Measurements from ENCODE around the gene OR6K2.

Gene OR6K2

DNA sequence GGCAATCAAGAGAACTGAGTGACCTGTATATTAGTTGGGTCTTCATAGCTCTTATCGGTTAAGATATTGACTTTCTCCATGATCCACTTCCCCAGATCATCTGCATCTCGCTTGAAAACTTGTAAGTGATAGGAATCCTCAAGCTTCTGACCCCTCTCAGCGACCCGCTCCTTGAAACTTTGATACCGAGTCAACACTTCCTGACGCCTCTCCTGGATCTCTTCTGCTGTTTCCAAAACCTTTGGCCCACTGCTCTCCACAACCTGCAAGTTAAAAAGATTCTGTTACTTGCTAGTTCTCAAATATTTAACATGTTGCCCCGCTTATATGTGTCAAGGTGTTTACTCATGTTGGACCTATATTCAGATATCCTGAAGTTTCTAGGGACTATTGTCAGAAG is 15.4 kb downstream of the OR6K2 start:
- no peak for DNase-seq (ENCODE audit: low read depth, low spot score)

DNA sequence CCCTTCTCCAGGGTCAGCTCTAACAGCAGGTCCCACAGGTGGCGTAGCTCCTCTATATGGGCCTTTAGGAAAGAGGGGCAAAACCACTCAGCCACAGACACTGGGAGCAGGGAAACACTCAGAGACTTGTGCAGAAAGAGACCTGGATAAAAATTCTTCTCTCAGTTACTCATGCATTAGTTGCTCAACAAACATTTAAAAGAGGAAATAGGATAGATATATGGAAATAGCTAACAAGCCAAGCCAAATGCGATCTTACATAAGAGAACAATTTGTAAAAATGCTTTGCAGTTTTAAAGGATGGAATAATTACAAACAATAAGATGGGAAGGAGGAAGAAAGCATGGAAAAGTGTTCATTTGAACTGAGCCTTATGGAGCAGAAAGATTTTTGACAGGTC is 18.8 kb downstream of the OR6K2 start:
- no peak for DNase-seq (ENCODE audit: low read depth, low spot score)

- no peak for DNase-seq (ENCODE audit: low read depth, low spot score)
Observed at GRCh38 chr1:158679289-158679688, 21.2 kb downstream of the OR6K2 start.

- DNase-seq (ENCODE audit: low read depth, low spot score), result no peak
Observed at GRCh38 chr1:158675563-158676323, 24.7 kb downstream of the OR6K2 start.

- DNase-seq (ENCODE audit: low read depth, low spot score), result no peak
Observed at GRCh38 chr1:158674302-158674701, 26.1 kb downstream of the OR6K2 start.

- DNase-seq (ENCODE audit: low read depth, low spot score), result no peak
Observed at GRCh38 chr1:158666037-158666436, 34.4 kb downstream of the OR6K2 start.

DNA sequence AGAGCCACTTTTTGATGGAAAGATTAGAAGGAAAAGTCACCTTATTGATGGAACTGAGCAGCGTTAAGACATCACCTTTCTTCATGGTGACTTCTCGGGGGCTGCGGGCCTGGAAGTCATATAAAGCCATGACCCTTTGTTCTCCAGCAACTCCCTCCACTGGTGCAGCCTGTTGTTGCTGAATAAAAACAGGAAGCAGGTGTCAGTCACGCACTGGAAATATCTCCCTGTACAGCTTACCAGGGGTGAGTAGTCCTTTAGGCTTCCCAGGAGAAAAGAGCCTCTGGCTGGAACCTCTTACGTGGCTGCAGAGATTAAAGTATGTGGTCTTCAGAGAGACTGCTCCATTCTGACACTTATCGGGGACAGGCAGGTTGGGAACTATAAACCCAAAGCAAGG is 45.9 kb downstream of the OR6K2 start:
- no peak for DNase-seq (ENCODE audit: low read depth, low spot score)

DNA sequence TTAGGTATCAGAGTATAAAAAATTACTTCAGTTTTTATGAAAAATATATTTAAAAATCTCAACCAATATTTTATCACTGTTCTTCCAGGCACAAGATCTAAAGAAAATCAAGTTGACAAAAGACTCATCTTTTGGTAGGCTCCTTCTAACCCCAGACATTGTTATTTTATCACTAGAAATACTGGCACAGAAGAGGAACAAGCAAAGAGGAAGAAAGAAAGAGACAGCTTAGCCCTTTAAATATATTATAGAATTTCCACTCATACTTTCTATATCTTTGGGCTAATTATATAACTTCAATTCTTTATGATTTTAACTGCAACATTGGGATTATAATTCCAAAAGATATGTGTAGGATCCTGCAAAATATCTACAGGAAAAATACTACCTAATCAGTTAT is 46.4 kb downstream of the OR6K2 start:
- DNase-seq (ENCODE audit: low read depth, low spot score), result no peak

GRCh38 chr1:158652721-158653334 is 47.6 kb downstream of the OR6K2 start:
- DNase-seq (ENCODE audit: low read depth, low spot score), result no peak

Data from activated CD4-positive, CD25-positive, alpha-beta regulatory T cell treated with anti-CD3 and anti-CD28 coated beads, Interleukin-2, amount 50 U/mL, for 16 hours (primary cell).